Fibroblast of pulmonary artery (primary cell): Measurements from ENCODE around the gene DNAI2.

ENCODE experiments used
- DNase-seq: peaks from one replicate; pipeline ENCODE4 v3.0.0-alpha.2; 2010; ENCODE audit warnings: low read depth
- H3K4me3 ChIP-seq: replicated peaks from 2 replicates; pipeline ENCODE4 v1.5.1; 2011; ENCODE audit warnings: low read depth, mild to moderate bottlenecking, control low read depth, low read length, moderate library complexity
- CTCF ChIP-seq: IDR thresholded peaks from 2 replicates; pipeline ENCODE4 v1.5.1; 2011; ENCODE audit warnings: mild to moderate bottlenecking, control low read depth, low read length, inconsistent platforms; ENCODE audit errors: missing control alignments

Gene DNAI2

GRCh38 chr17:74274060-74274708, at the start of gene DNAI2:
DNAI2 (plus strand) TSS chr17:74274234; CDS start chr17:74281818, 7,584 bp downstream.
- DNase-seq = no peak
- H3K4me3 ChIP-seq = no peak within 1 kb of the TSS
- TF ChIP-seq CTCF = no peak

GRCh38 chr17:74224959-74225725, 48.9 kb upstream of the DNAI2 start:
- DNase-seq = no peak
- TF ChIP-seq CTCF = no peak
- H3K4me3 ChIP-seq = no peak overlapping the region

- H3K4me3 ChIP-seq = no peak overlapping the region
- no peak for DNase-seq
- no peak for TF ChIP-seq CTCF
Observed at GRCh38 chr17:74226252-74226651, 47.8 kb upstream of the DNAI2 start.

- DNase-seq = no peak
- TF ChIP-seq CTCF = no peak
- no peak overlapping the region for H3K4me3 ChIP-seq
Observed at GRCh38 chr17:74227271-74228080, 46.6 kb upstream of the DNAI2 start.

GRCh38 chr17:74228306-74228978, 45.6 kb upstream of the DNAI2 start:
- DNase-seq = no peak
- H3K4me3 ChIP-seq = no peak overlapping the region
- no peak for TF ChIP-seq CTCF

- H3K4me3 ChIP-seq = no peak overlapping the region
- DNase-seq = no peak
- no peak for TF ChIP-seq CTCF
Observed at GRCh38 chr17:74230896-74231295, 43.1 kb upstream of the DNAI2 start.
